Measurements from ENCODE around the gene ATP1A3. TPM values are rescaled to one million over a fixed set of nuclear protein-coding genes. Genes with fewer than 3 reads are reported as not detected.

Gene ATP1A3
- total and polyA plus RNA-seq, 8 donors, result 0.12 to 0.45 (median 0.29) TPM; not detected in 5

- TF ChIP-seq CTCF (IDR thresholded peaks at IDR 0.05), result peak in 6 of 7 experiments; percentile 19 to 99 (median 98)
- peak in 2 of 3 donors; percentile 5 to 59 for TF ChIP-seq POLR2AphosphoS5 (IDR thresholded peaks at IDR 0.05)
- no peak for TF ChIP-seq EP300 (IDR thresholded peaks at IDR 0.05)
- intact Hi-C loops (cut with DNase I; ENCODE audit: low total_unique reads), result no loop called here
- peak; percentile 87 to 90 for DNase-seq
- Histone ChIP-seq H3K36me3 (peaks cover 6 to 19% (median 15%) of the 10 kb centered on the region in 4 donors), H3K4me3 (no peak overlapping the region), H3K4me1 (peaks cover 0 to 26% (median 4%) of the 10 kb centered on the region in 4 donors), H3K27me3 (no peaks in the 10 kb centered on the region), H3K9me3 (no peaks in the 10 kb centered on the region), H3K27ac (no peak overlapping the region)
- WGBS, 5 donors, result 2 to 7% (median 4%) methylated on average over 12 of the region's 12 CpGs
Measured at GRCh38 chr19:41951686-41952172, 42.3 kb downstream of the ATP1A3 start.

- Histone ChIP-seq H3K27ac (no peak overlapping the region), H3K4me3 (no peak overlapping the region), H3K27me3 (peaks cover 0 to 14% (median 0%) of the 10 kb centered on the region in 3 donors), H3K9me3 (no peaks in the 10 kb centered on the region), H3K4me1 (peaks cover 0 to 9% (median 4%) of the 10 kb centered on the region in 4 donors), H3K36me3 (no peaks in the 10 kb centered on the region)
- DNase-seq, result no peak
- 85 to 92% (median 87%) methylated on average over 3 of the region's 3 CpGs for WGBS, 5 donors
- TF ChIP-seq POLR2AphosphoS5 (IDR thresholded peaks at IDR 0.05) (no peak), EP300 (IDR thresholded peaks at IDR 0.05) (no peak), CTCF (IDR thresholded peaks at IDR 0.05) (no peak), POLR2A (IDR thresholded peaks at IDR 0.05) (no peak)
- intact Hi-C loops (cut with DNase I; ENCODE audit: low total_unique reads), result no loop called here
Measured at GRCh38 chr19:41947091-41947490, 46.9 kb downstream of the ATP1A3 start.

- peak; percentile 61 to 70 for DNase-seq
- 73 to 85% (median 80%) methylated on average over 7 to 8 of the region's 8 CpGs for WGBS, 5 donors
- H3K4me3 ChIP-seq, result no peak overlapping the region
- no peaks in the 10 kb centered on the region for H3K9me3 ChIP-seq
- intact Hi-C loops (cut with DNase I; ENCODE audit: low total_unique reads), result no loop called here
- H3K27me3 ChIP-seq, result peaks cover 1 to 33% (median 14%) of the 10 kb centered on the region in 3 donors
- peak overlapping the region in 1 of 5 donors; percentile 39 for H3K27ac ChIP-seq
- H3K4me1 ChIP-seq, result peaks cover 9 to 11% (median 10%) of the 10 kb centered on the region in 4 donors
- H3K36me3 ChIP-seq, result no peaks in the 10 kb centered on the region
- no peak for TF ChIP-seq CTCF (IDR thresholded peaks at IDR 0.05)
- no peak for TF ChIP-seq POLR2AphosphoS5 (IDR thresholded peaks at IDR 0.05)
- no peak for TF ChIP-seq POLR2A (IDR thresholded peaks at IDR 0.05)
- TF ChIP-seq EP300 (IDR thresholded peaks at IDR 0.05), result no peak
Measured at GRCh38 chr19:41945135-41945766, 48.8 kb downstream of the ATP1A3 start.

- TF ChIP-seq CTCF (IDR thresholded peaks at IDR 0.05), result no peak
- TF ChIP-seq EP300 (IDR thresholded peaks at IDR 0.05), result no peak
- no peak for TF ChIP-seq POLR2A (IDR thresholded peaks at IDR 0.05)
- no peak for TF ChIP-seq POLR2AphosphoS5 (IDR thresholded peaks at IDR 0.05)
- H3K27ac ChIP-seq, result peak overlapping the region in 1 of 5 donors; percentile 39
- H3K4me3 ChIP-seq, result no peak overlapping the region
- WGBS, 5 donors, result 39 to 62% (median 61%) methylated on average over 2 of the region's 2 CpGs
- no peaks in the 10 kb centered on the region for H3K36me3 ChIP-seq
- H3K27me3 ChIP-seq, result peaks cover 5 to 42% (median 21%) of the 10 kb centered on the region in 3 donors
- no peaks in the 10 kb centered on the region for H3K9me3 ChIP-seq
- peaks cover 16 to 19% (median 17%) of the 10 kb centered on the region in 4 donors for H3K4me1 ChIP-seq
- no peak for DNase-seq
- intact Hi-C loops (cut with DNase I; ENCODE audit: low total_unique reads), result no loop called here
Measured at GRCh38 chr19:41944336-41944735, 49.7 kb downstream of the ATP1A3 start.

All from stomach (tissue), 9 donors.